Measurements from ENCODE around the gene TMEM248. TPM values are rescaled to one million over a fixed set of nuclear protein-coding genes. Genes with fewer than 3 reads are reported as not detected.

Gene TMEM248
- total and polyA plus RNA-seq, 2 donors (not counting 3 experiments of a cell fraction or from before 2014, with no cell fraction given), result 107 to 220 TPM

- DNase-seq (ENCODE audit: low read depth, low spot score) (peak; percentile 7), FAIRE-seq (no peak)
- TF ChIP-seq JUN (IDR thresholded peaks at IDR 0.05; ENCODE audit: borderline replicate concordance, insufficient read depth, insufficient read length, low read depth), result peak; percentile 22
- peak; percentile 95 for TF ChIP-seq MAX (IDR thresholded peaks at IDR 0.05; ENCODE audit: insufficient read depth, insufficient read length)
- peak; percentile 49 for TF ChIP-seq MYC (IDR thresholded peaks at IDR 0.05; ENCODE audit: low read depth, low read length)
- no peak for TF ChIP-seq CTCF (IDR thresholded peaks at IDR 0.05; ENCODE audit: extremely low read depth in 1 of 2, insufficient read depth in 1 of 2, low read depth in 1 of 2, low read length in 2 of 2)
- no peaks in the 10 kb centered on the region for H4K20me1 ChIP-seq (replicated peaks; ENCODE audit: control insufficient read depth, extremely low read depth, insufficient read depth, low read length)
- CTCF ChIA-PET, result interaction anchor here (0.6 to 1.2 kb wide), 3 partner anchors 29 to 393 kb away, joined by 3 to 4 read pairs (median 3); no protein-coding TSS in a partner anchor
- H2AFZ ChIP-seq (ENCODE audit: low read depth, low read length), result no peak overlapping the region
- no TSS peak for BruUV-seq (replicated peaks)
- H3K36me3 ChIP-seq (ENCODE audit: control insufficient read depth in 2 of 2, extremely low read depth in 1 of 2, insufficient read depth in 2 of 2, low read length in 2 of 2), result peaks cover 17 to 23% of the 10 kb centered on the region in 2 experiments
- no peaks in the 10 kb centered on the region for H3K27me3 ChIP-seq (ENCODE audit: control insufficient read depth in 2 of 2, insufficient read depth in 2 of 2, low read length in 2 of 2)
- dilution Hi-C loops (cut with MboI; ENCODE audit: extremely low pct_ligation_motif_present, low sequenced_read_pairs), result no loop called here
- H3K4me3 ChIP-seq (replicated peaks in 1 of 3; ENCODE audit: insufficient read depth in 1 of 3, low read depth in 1 of 3, low read length in 3 of 3), result no peak overlapping the region
- H3K4me2 ChIP-seq (ENCODE audit: insufficient read depth, low read length), result no peak overlapping the region
- peak overlapping the region; percentile 32 for H3K27ac ChIP-seq (ENCODE audit: insufficient read depth, low read depth, low read length)
- H3K79me2 ChIP-seq (ENCODE audit: control insufficient read depth, insufficient read depth, low read length), result peaks cover 7% of the 10 kb centered on the region
- H3K9ac ChIP-seq (replicated peaks; ENCODE audit: extremely low read depth, insufficient read depth, low read length), result peak overlapping the region; percentile 20
- POLR2A ChIA-PET, result no interaction called here
- intact Hi-C loops (cut with micrococcal nuclease), result loop anchor here (1.0 to 2.0 kb wide), 2 partner anchors 44 to 113 kb away; partner anchors contain the start of gene SBDS
- H3K9me1 ChIP-seq (replicated peaks; ENCODE audit: control insufficient read depth, extremely low read depth, insufficient read depth, low read length), result no peaks in the 10 kb centered on the region
- peaks cover 47% of the 10 kb centered on the region for H3K4me1 ChIP-seq (ENCODE audit: control insufficient read depth, extremely low read depth, insufficient read depth, low read length)
- no peaks in the 10 kb centered on the region for H3K9me3 ChIP-seq (replicated peaks; ENCODE audit: control insufficient read depth, insufficient read depth, low read length)
Measured at GRCh38 chr7:66950763-66951162, 29.7 kb downstream of the TMEM248 start.
